K562 (cell line): ENCODE data around the gene DRP2. TPM values are rescaled to one million over a fixed set of nuclear protein-coding genes. Genes with fewer than 3 reads are reported as not detected.

Experiments
- ATAC-seq: fragments of 200-7000 bp; cut with Tn5 transposase; 3 replicates; pipeline ENCODE4 v1.9.1; 2020; ENCODE audit warnings: moderate library complexity
- Bru-seq: library from RNA; stranded (reverse); fragments of 400-500 nt; gene quantifications from one replicate; lab custom pipeline; 2021; lab: Mats Ljungman, UMichigan
- BruChase-seq, 2 experiments: library from RNA; stranded (reverse); fragments of 400-500 nt; gene quantifications; one replicate each; lab custom pipeline; 2021; lab: Mats Ljungman, UMichigan
- BruUV-seq: library from RNA; stranded (reverse); fragments of 400-500 nt; replicated peaks from 2 replicates; lab custom pipeline; 2021; lab: Mats Ljungman, UMichigan
- CTCF ChIA-PET: fragments of 300-600 bp; formaldehyde crosslinking; extraction: SDS; loops from one replicate; lab custom pipeline; 2021; ENCODE audit warnings: low intra/inter-chr PET ratio; lab: Yijun Ruan, JAX
- POLR2A ChIA-PET: fragments of 300-600, 350-650 bp; sonication (Branson Sonifier 250); formaldehyde crosslinking; extraction: SDS; loops from one replicate; lab custom pipeline; 2021; ENCODE audit warnings: antibody characterized with exemption, inconsistent platforms; lab: Yijun Ruan, JAX
- DNase-seq, 4 experiments: peaks; one replicate each; pipeline versions ENCODE4 v3.0.0 to v3.0.0-alpha.2; 2011 to 2018; ENCODE audit warnings: low spot score in 3 of 4, mixed read lengths in 3 of 4; ENCODE audit errors: extremely low read depth in 1 of 4
- FAIRE-seq: peaks from 2 replicates; lab custom pipeline; 2011; peaks lifted over from hg19 to GRCh38; lab: Jason Lieb, UNC
- H2AFZ ChIP-seq: 2 replicates; pipeline ENCODE4 v1.6.0; 2011; ENCODE audit warnings: low read depth, low read length, control low read depth, inconsistent platforms
- H3K27ac ChIP-seq: fragments of 200-600 bp; 3 replicates; pipeline ENCODE4 v1.8.0; 2011; ENCODE audit warnings: low read depth, mild to moderate bottlenecking, control low read depth, inconsistent platforms, low read length, moderate library complexity, mixed read lengths; ENCODE audit errors: extremely low read depth
- H3K27me3 ChIP-seq, 2 experiments: fragments of 300-600 bp in 1 of 2; 2 replicates in 1 of 2; 3 replicates in 1 of 2; pipeline versions ENCODE4 v1.6.0 to v1.8.0; 2011; ENCODE audit warnings: inconsistent platforms in 2 of 2, low read length in 2 of 2, mild to moderate bottlenecking in 1 of 2, mixed read lengths in 1 of 2, moderate library complexity in 1 of 2; ENCODE audit not compliant: control insufficient read depth in 2 of 2, insufficient read depth in 2 of 2
- H3K36me3 ChIP-seq: fragments of 300-600 bp; 3 replicates; pipeline ENCODE4 v1.8.0; 2011; ENCODE audit warnings: mild to moderate bottlenecking, low read length, inconsistent platforms; ENCODE audit not compliant: control insufficient read depth, insufficient read depth
- H3K4me1 ChIP-seq, 2 experiments: fragments of 200-600 bp in 1 of 2; replicated peaks in 1 of 2; 2 replicates in 1 of 2; 3 replicates in 1 of 2; pipeline versions ENCODE4 v1.5.1 to v1.8.0; 2011; ENCODE audit warnings: inconsistent platforms in 2 of 2, low read length in 2 of 2, mild to moderate bottlenecking in 1 of 2, mixed read lengths in 1 of 2, moderate library complexity in 1 of 2; ENCODE audit not compliant: control insufficient read depth in 2 of 2, insufficient read depth in 2 of 2
- H3K4me2 ChIP-seq: 2 replicates; pipeline ENCODE4 v1.6.1; 2011; ENCODE audit warnings: low read length, control low read depth, inconsistent platforms, mixed read lengths; ENCODE audit not compliant: insufficient read depth
- H3K4me3 ChIP-seq: fragments of 200-600 bp; sonication (generic), shearing (Covaris generic); 2 replicates; pipeline ENCODE4 v1.5.1; 2016; ENCODE audit warnings: control low read depth, inconsistent platforms
- H3K79me2 ChIP-seq: fragments of 200-600 bp; 3 replicates; pipeline ENCODE4 v1.8.0; 2011; ENCODE audit warnings: low read length, inconsistent platforms; ENCODE audit not compliant: control insufficient read depth, insufficient read depth
- H3K9ac ChIP-seq, 2 experiments: 2 replicates each; pipeline versions ENCODE4 v1.6.0 to v1.6.1; 2011; ENCODE audit warnings: low read depth in 2 of 2, low read length in 2 of 2, control low read depth in 1 of 2, inconsistent platforms in 1 of 2, mild to moderate bottlenecking in 1 of 2, mixed read lengths in 1 of 2; ENCODE audit not compliant: insufficient read depth in 1 of 2
- H3K9me1 ChIP-seq: one replicate; pipeline ENCODE4 v1.6.0; 2011; ENCODE audit warnings: inconsistent platforms, mild to moderate bottlenecking, low read length, moderate library complexity; ENCODE audit not compliant: control insufficient read depth, insufficient read depth
- H3K9me3 ChIP-seq: replicated peaks from 2 replicates; pipeline ENCODE4 v1.5.1; 2011; ENCODE audit warnings: low read depth, low read length, inconsistent platforms; ENCODE audit not compliant: control insufficient read depth, insufficient read depth
- H4K20me1 ChIP-seq: replicated peaks from 2 replicates; pipeline ENCODE4 v1.6.1; 2011; ENCODE audit warnings: low read length, inconsistent platforms, mixed read lengths; ENCODE audit not compliant: control insufficient read depth, insufficient read depth
- ATF4 ChIP-seq: fragments of 450-650 bp; formaldehyde crosslinking; IDR thresholded peaks from 2 replicates; pipeline ENCODE4 v1.4.0; 2022; ENCODE audit warnings: mild to moderate bottlenecking, moderate library complexity
- KLF6 ChIP-seq: fragments of 250-450 bp; sonication (Bioruptor Pico); IDR thresholded peaks from 2 replicates; pipeline ENCODE4 v1.4.0; 2020; ENCODE audit warnings: mild to moderate bottlenecking, moderate library complexity, borderline replicate concordance
- MTA2 ChIP-seq: fragments of 450-650 bp; IDR thresholded peaks from 2 replicates; pipeline ENCODE4 v1.6.1; 2016; ENCODE audit warnings: low read depth
- POLR3A ChIP-seq: IDR thresholded peaks from 2 replicates; pipeline ENCODE4 v1.6.1; 2011; ENCODE audit warnings: borderline replicate concordance, mild to moderate bottlenecking, moderate library complexity; ENCODE audit not compliant: insufficient read length, insufficient read depth; ENCODE audit errors: extremely low read depth
- ZC3H8 ChIP-seq: fragments of 450-650 bp; IDR thresholded peaks from 2 replicates; pipeline ENCODE4 v1.6.1; 2017
- ZNF140 ChIP-seq: fragments of 250-450 bp; sonication (Bioruptor Pico); IDR thresholded peaks from 2 replicates; pipeline ENCODE4 v1.8.0; 2021; ENCODE audit warnings: moderate library complexity, mild to moderate bottlenecking, inconsistent platforms
- ZNF444 ChIP-seq: fragments of 250-450 bp; sonication (Bioruptor Pico); IDR thresholded peaks from 2 replicates; pipeline ENCODE4 v1.4.0; 2020; ENCODE audit warnings: mild to moderate bottlenecking, moderate library complexity
- WGBS: fragments of 100-300 bp; shearing (Covaris generic); methylation state at CpG from one replicate; pipeline ENCODE4 v1.1.6; 2016; ENCODE audit warnings: low coverage, mixed read lengths; ENCODE audit not compliant: insufficient coverage; ENCODE audit errors: missing lambda C conversion rate; 5-methylcytosine and 5-hydroxymethylcytosine counted together
- in situ Hi-C: fragments of 300-500 bp; cut with MboI; formaldehyde crosslinking; loops from 4 replicates; pipeline ENCODE4 v1.15.0; 2018; ENCODE audit warnings: inconsistent platforms, mixed read lengths
- intact Hi-C: fragments of 100-400 bp; cut with micrococcal nuclease; formaldehyde crosslinking; loops from 2 replicates; pipeline ENCODE4 v1.14.2; 2022
- long read RNA-seq, 3 experiments: library from polyadenylated mRNA in 2 of 3; library from RNA in 1 of 3; unstranded in 2 of 3; stranded (forward) in 1 of 3; transcript quantifications; one replicate each; pipeline ENCODE4 v2.0.0, GENCODE V29; 2019 to 2022
- polyA minus RNA-seq, 3 experiments: library from RNA; depleted of rRNA, polyadenylated mRNA; stranded (reverse); fragments of >200 nt; gene quantifications; 2 replicates each; pipeline ENCODE4 v1.2.3, GENCODE V29; 2011
- polyA plus RNA-seq, 8 experiments: library from polyadenylated mRNA; depleted of rRNA in 4 of 8; stranded (reverse) in 5 of 8; unstranded in 3 of 8; fragments of >200 nt; fragmentation: Nextera tagmentation in 2 of 8; fragmentation: Illumina TruSeq in 1 of 8; extraction: Ambion mirVana in 2 of 8; extraction: Trizol in 1 of 8; gene quantifications; 2 replicates each; pipeline versions ENCODE4 v1.2.1 to v1.2.3, GENCODE V29; 2011 to 2014; ENCODE audit warnings: inconsistent platforms in 1 of 8, missing spikeins in 1 of 8
- total RNA-seq, 7 experiments: library from RNA; depleted of rRNA in 6 of 7; stranded (reverse); fragments of >200 nt in 6 of 7; fragmentation: Illumina TruSeq in 2 of 7; extraction: Trizol in 2 of 7; gene quantifications; 2 replicates each; pipeline versions ENCODE4 v1.2.1 to v1.2.3, GENCODE V29; 2011 to 2021; ENCODE audit warnings: low replicate concordance in 1 of 7

Gene DRP2, protein sequence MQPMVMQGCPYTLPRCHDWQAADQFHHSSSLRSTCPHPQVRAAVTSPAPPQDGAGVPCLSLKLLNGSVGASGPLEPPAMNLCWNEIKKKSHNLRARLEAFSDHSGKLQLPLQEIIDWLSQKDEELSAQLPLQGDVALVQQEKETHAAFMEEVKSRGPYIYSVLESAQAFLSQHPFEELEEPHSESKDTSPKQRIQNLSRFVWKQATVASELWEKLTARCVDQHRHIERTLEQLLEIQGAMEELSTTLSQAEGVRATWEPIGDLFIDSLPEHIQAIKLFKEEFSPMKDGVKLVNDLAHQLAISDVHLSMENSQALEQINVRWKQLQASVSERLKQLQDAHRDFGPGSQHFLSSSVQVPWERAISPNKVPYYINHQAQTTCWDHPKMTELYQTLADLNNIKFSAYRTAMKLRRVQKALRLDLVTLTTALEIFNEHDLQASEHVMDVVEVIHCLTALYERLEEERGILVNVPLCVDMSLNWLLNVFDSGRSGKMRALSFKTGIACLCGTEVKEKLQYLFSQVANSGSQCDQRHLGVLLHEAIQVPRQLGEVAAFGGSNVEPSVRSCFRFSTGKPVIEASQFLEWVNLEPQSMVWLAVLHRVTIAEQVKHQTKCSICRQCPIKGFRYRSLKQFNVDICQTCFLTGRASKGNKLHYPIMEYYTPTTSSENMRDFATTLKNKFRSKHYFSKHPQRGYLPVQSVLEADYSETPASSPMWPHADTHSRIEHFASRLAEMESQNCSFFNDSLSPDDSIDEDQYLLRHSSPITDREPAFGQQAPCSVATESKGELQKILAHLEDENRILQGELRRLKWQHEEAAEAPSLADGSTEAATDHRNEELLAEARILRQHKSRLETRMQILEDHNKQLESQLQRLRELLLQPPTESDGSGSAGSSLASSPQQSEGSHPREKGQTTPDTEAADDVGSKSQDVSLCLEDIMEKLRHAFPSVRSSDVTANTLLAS
- 0.56 and 0.58 TPM in 2 replicates for total RNA-seq (2011; cell fraction: chromatin; rRNA removed; ENCODE audit: low replicate concordance)
- total RNA-seq (2011; cell fraction: nucleolus; rRNA removed) = 0.26 and 0.33 TPM in 2 replicates
- 0.44 and 0.76 TPM in 2 replicates for total RNA-seq (2011; cell fraction: nucleoplasm; rRNA removed)
- total RNA-seq (2014; rRNA removed) (0.16 and 0.23 TPM in 2 replicates), total RNA-seq (2014; rRNA removed; fragmentation: Illumina TruSeq; extraction: Trizol) (0.13 and 0.15 TPM in 2 replicates), total RNA-seq (2015; rRNA removed; fragmentation: Illumina TruSeq; extraction: Trizol) (0.18 and 0.26 TPM in 2 replicates), total RNA-seq (2021) (0.09 and 0.25 TPM in 2 replicates), polyA plus RNA-seq (2011; rRNA removed) (0.18 and 0.23 TPM in 2 replicates), polyA plus RNA-seq (2014; fragmentation: Illumina TruSeq; extraction: Trizol) (0.12 and 0.30 TPM in 2 replicates), polyA plus RNA-seq (2014; fragmentation: Nextera tagmentation; extraction: Ambion mirVana) (under 1 TPM; 0.01 to 0.06 TPM), polyA plus RNA-seq (2014; rRNA removed) (0.12 TPM in 2 replicates), polyA minus RNA-seq (2011; rRNA and poly(A)+ RNA removed) (0.14 and 0.18 TPM in 2 replicates), Bru-seq, nascent RNA (percentile 26 among the genes with signal in this experiment), BruChase-seq, experiment 1, labeled RNA remaining after a 2-hour chase (percentile 26 among the genes with signal in this experiment), BruChase-seq, experiment 2, labeled RNA remaining after a 6-hour chase (percentile 34 among the genes with signal in this experiment)
- 0.07 and 0.13 TPM in 2 replicates for polyA plus RNA-seq (2011; cell fraction: cytosol; rRNA removed)
- 0.94 and 1.1 TPM in 2 replicates for polyA plus RNA-seq (2011; cell fraction: nucleus; rRNA removed)
- polyA plus RNA-seq (2012) = 0.14 and 0.29 TPM in 2 replicates
- not detected in 2 replicates for polyA minus RNA-seq (2011; cell fraction: cytosol; rRNA and poly(A)+ RNA removed)
- polyA minus RNA-seq (2011; cell fraction: nucleus; rRNA and poly(A)+ RNA removed) = 0.40 and 0.44 TPM in 2 replicates
- long read RNA-seq, experiment 1, partial matches to known transcripts = 0 of 1 reads
- long read RNA-seq, experiment 1, other reads (novel, unspliced or antisense) = 1 of 1 reads
- long read RNA-seq, experiment 2 = 0 reads
- long read RNA-seq, experiment 3 = 0 reads

DNA sequence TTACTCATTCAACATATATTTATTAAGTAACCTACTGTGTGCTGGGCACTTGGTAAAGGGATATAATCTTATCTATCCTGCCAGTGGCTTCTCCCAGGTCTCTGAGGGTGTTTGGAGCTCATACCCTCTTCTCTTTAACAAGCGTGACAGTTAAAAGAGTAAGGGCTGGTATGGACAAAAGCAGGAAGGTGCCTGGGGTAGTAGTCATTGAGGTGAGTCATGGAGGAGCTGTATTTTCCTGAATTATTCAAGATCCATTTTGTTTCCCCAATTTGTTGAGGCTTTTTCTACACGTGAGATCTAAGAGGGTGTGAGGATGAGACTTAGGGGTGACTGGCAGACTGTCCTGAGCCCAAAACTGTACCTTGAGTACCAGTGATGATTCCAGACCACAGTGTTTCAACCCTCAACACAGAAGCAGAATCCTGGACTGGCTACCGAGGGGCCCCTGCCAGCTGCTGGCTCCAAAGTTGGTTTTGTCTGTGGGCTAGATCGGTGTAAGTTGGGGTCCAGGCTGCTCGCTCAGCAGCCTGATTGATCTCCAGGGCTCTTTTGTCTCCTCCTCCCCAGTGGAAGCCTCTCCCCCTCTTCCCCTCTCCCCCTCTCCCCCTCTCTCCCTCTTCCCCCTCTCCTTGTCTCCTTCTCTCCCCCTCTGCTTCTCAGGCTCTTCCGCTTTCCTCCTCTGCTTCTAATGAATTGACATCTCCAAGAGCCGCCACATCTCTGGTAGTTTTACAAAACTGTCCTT is at the start of gene DRP2:
TSS of gene DRP2 (plus strand) at position 671 of the 748 bp plus-strand sequence. CDS start 11,862 bp downstream, outside the sequence.
- no TSS peak for BruUV-seq
- Histone ChIP-seq H3K27ac (no peak within 1 kb of the TSS), H4K20me1 (no peaks in the 10 kb centered on the region)
- POLR2A ChIA-PET = no interaction called here
- 14% methylated on average over 2 of the region's 7 CpGs for WGBS
- no peak for FAIRE-seq
- TF ChIP-seq ATF4 (CRISPR knock-in tag) (no peak), ZNF140 (CRISPR knock-in tag) (no peak), POLR3A (no peak), ZC3H8 (no peak), KLF6 (CRISPR knock-in tag) (no peak), MTA2 (no peak), ZNF444 (CRISPR knock-in tag) (no peak)
- TF ChIP-seq, all 486 proteins: peak for 0
- DNase-seq = no peak
- in situ Hi-C loops (no loop called here), intact Hi-C loops (no loop called here)
- Histone ChIP-seq H3K9me1 (no peaks in the 10 kb centered on the region), H3K27me3 (peaks cover 0 to 14% of the 10 kb centered on the region in 2 experiments; a peak in 3 of 5 replicates), H3K4me2 (no peak within 1 kb of the TSS), H3K4me1 (no peaks in the 10 kb centered on the region), H3K4me3 (no peak within 1 kb of the TSS), H3K36me3 (no peaks in the 10 kb centered on the region), H3K79me2 (no peaks in the 10 kb centered on the region), H3K9ac (no peak within 1 kb of the TSS), H2AFZ (no peak within 1 kb of the TSS), H3K9me3 (no peaks in the 10 kb centered on the region)
- CTCF ChIA-PET = no interaction called here
- ATAC-seq = no peak
